B cell (primary cell): ENCODE measurements around the gene TXNRD3. TPM values are rescaled to one million over a fixed set of nuclear protein-coding genes. Genes with fewer than 3 reads are reported as not detected.

Experiments
- ATAC-seq: fragments of 200-7000 bp; cut with Tn5 transposase; one replicate; pipeline ENCODE4 v1.10.0; 2021; ENCODE audit warnings: low read depth, mild to moderate bottlenecking, moderate number of reproducible peaks, moderate library complexity
- CTCF ChIA-PET: fragments of 350-600 bp; sonication (Branson Sonifier 250); formaldehyde crosslinking; loops from one replicate; lab custom pipeline; 2021; ENCODE audit warnings: antibody characterized with exemption, inconsistent platforms; lab: Charles Lee
- POLR2A ChIA-PET: fragments of 350-600 bp; sonication (Branson Sonifier 250); formaldehyde crosslinking; loops from one replicate; lab custom pipeline; 2021; ENCODE audit warnings: antibody characterized with exemption; lab: Charles Lee
- DNase-seq: peaks from one replicate; pipeline ENCODE4 v3.0.0; 2013
- H2AFZ ChIP-seq: 2 replicates; pipeline ENCODE4 v1.6.1; 2012; ENCODE audit warnings: mild to moderate bottlenecking, low read depth, low read length; ENCODE audit not compliant: insufficient read depth, poor library complexity, severe bottlenecking
- H3K27ac ChIP-seq, 2 donors: 1 replicate in 1 of 2; 2 replicates in 1 of 2; pipeline ENCODE4 v1.5.1; 2012 to 2013; ENCODE audit warnings: low read length in 2 of 2, mild to moderate bottlenecking in 2 of 2, moderate library complexity in 1 of 2
- H3K27me3 ChIP-seq, 4 experiments: fragments of 200-600 bp in 1 of 4; sonication (generic) in 1 of 4; replicated peaks in 1 of 4; 1 replicate in 2 of 4; 2 replicates in 2 of 4; pipeline versions ENCODE4 v1.6.1 to v1.7.0; 2013 to 2016; ENCODE audit warnings: low read length in 3 of 4, mild to moderate bottlenecking in 2 of 4, mixed read lengths in 1 of 4, moderate library complexity in 1 of 4; ENCODE audit not compliant: insufficient read depth in 4 of 4, control insufficient read depth in 3 of 4; ENCODE audit errors: control extremely low read depth in 1 of 4
- H3K36me3 ChIP-seq, 2 experiments: replicated peaks in 1 of 2; 1 replicate in 1 of 2; 2 replicates in 1 of 2; pipeline versions ENCODE4 v1.6.1 to v1.7.1; 2013; ENCODE audit warnings: low read length in 1 of 2; ENCODE audit not compliant: insufficient read depth in 2 of 2, control insufficient read depth in 1 of 2; ENCODE audit errors: control extremely low read depth in 1 of 2, extremely low read depth in 1 of 2
- H3K4me1 ChIP-seq, 2 donors: fragments of 200-600 bp in 1 of 2; sonication (generic) in 1 of 2; 1 replicate in 1 of 2; 2 replicates in 1 of 2; pipeline versions ENCODE4 v1.5.1 to v1.6.1; 2013 to 2017; ENCODE audit warnings: low read length in 2 of 2; ENCODE audit not compliant: control insufficient read depth in 2 of 2, insufficient read depth in 2 of 2
- H3K4me2 ChIP-seq: replicated peaks from 2 replicates; pipeline ENCODE3; 2012; ENCODE audit warnings: mild to moderate bottlenecking, low read depth, low read length; ENCODE audit not compliant: poor library complexity, severe bottlenecking
- H3K4me3 ChIP-seq, 5 experiments: fragments of 200-600 bp in 1 of 5; sonication (generic) in 1 of 5; 1 replicate in 3 of 5; 2 replicates in 2 of 5; pipeline versions ENCODE4 v1.5.1 to v1.7.0; 2011 to 2016; ENCODE audit warnings: low read length in 4 of 5, mild to moderate bottlenecking in 4 of 5, low read depth in 2 of 5, control low read depth in 1 of 5, moderate library complexity in 1 of 5; ENCODE audit not compliant: insufficient read depth in 1 of 5; ENCODE audit errors: control extremely low read depth in 1 of 5, extremely low read depth in 1 of 5
- H3K79me2 ChIP-seq: fragments of 200-600 bp; sonication (generic); one replicate; pipeline ENCODE4 v1.6.0; 2016; ENCODE audit warnings: low read length; ENCODE audit not compliant: control insufficient read depth, insufficient read depth
- H3K9ac ChIP-seq: fragments of 200-600 bp; sonication (generic); 2 replicates; pipeline ENCODE4 v1.6.1; 2017; ENCODE audit warnings: mild to moderate bottlenecking, low read length, moderate library complexity
- H3K9me3 ChIP-seq, 3 donors: one replicate each; pipeline versions ENCODE4 v1.6.1 to v1.7.1; 2013; ENCODE audit warnings: low read length in 2 of 3; ENCODE audit not compliant: control insufficient read depth in 2 of 3, insufficient read depth in 1 of 3; ENCODE audit errors: control extremely low read depth in 1 of 3
- H4K20me1 ChIP-seq: 2 replicates; pipeline ENCODE4 v1.6.0; 2012; ENCODE audit warnings: mild to moderate bottlenecking, low read length; ENCODE audit not compliant: insufficient read depth, control insufficient read depth, poor library complexity, severe bottlenecking
- H3K27ac Mint-ChIP-seq: one replicate; pipeline ENCODE4 v1.8.0; 2021; ENCODE audit warnings: mixed read lengths
- H3K27me3 Mint-ChIP-seq: one replicate; pipeline ENCODE4 v1.8.0; 2021; ENCODE audit warnings: mixed read lengths
- H3K4me1 Mint-ChIP-seq: one replicate; pipeline ENCODE4 v1.8.0; 2021; ENCODE audit warnings: mixed read lengths
- H3K4me3 Mint-ChIP-seq: one replicate; pipeline ENCODE4 v1.8.0; 2021; ENCODE audit warnings: mixed read lengths
- H3K9me3 Mint-ChIP-seq: one replicate; pipeline ENCODE4 v1.8.0; 2022; ENCODE audit warnings: mixed read lengths; ENCODE audit not compliant: insufficient read depth
- CTCF ChIP-seq: fragments of 200-600 bp; IDR thresholded peaks from one replicate; pipeline ENCODE4 v1.8.0; 2022; ENCODE audit warnings: antibody characterized with exemption, mild to moderate bottlenecking
- EZH2 ChIP-seq: IDR thresholded peaks from 2 replicates; pipeline ENCODE4 v1.6.1; 2012; ENCODE audit warnings: borderline replicate concordance, low read depth, mild to moderate bottlenecking, moderate library complexity, low read length; ENCODE audit not compliant: insufficient read depth, poor library complexity, severe bottlenecking
- WGBS: methylation state at CpG from one replicate; pipeline ENCODE4 v1.1.5; 2013; ENCODE audit warnings: missing lambda C conversion rate; ENCODE audit not compliant: insufficient coverage; 5-methylcytosine and 5-hydroxymethylcytosine counted together
- intact Hi-C: fragments of 100-400 bp; cut with micrococcal nuclease; formaldehyde crosslinking; loops from one replicate; pipeline ENCODE4 v1.10.0; 2022
- polyA plus RNA-seq: library from polyadenylated mRNA; depleted of rRNA; stranded (reverse); fragments of >200 nt; gene quantifications from 2 replicates; pipeline ENCODE4 v1.2.3, GENCODE V29; 2012
- total RNA-seq, 2 donors: library from RNA; stranded (reverse); fragments of 120-200 nt in 1 of 2; gene quantifications; 1 replicate in 1 of 2; 2 replicates in 1 of 2; pipeline versions ENCODE4 v1.2.3 to v1.2.4, GENCODE V29; 2013 to 2022

The TXNRD3 gene
- total and polyA plus RNA-seq, 2 donors (not counting 1 experiment from before 2014, with no cell fraction given), result 0.15 to 0.99 TPM

GRCh38 chr3:126663257-126663656 is 8.3 kb upstream of the TXNRD3 start:
- Histone ChIP-seq H3K4me2 (no peak overlapping the region), H3K9me3 (peaks cover 0 to 13% (median 0%) of the 10 kb centered on the region in 3 donors), H3K4me3 (no peak overlapping the region), H4K20me1 (no peaks in the 10 kb centered on the region), H3K79me2 (no peaks in the 10 kb centered on the region), H3K9ac (no peak overlapping the region), H3K27me3 (peaks cover 0 to 18% (median 0%) of the 10 kb centered on the region in 4 experiments), H3K4me1 (peaks cover 0 to 3% of the 10 kb centered on the region in 2 donors), H3K36me3 (no peaks in the 10 kb centered on the region), H3K27ac (no peak overlapping the region), H2AFZ (no peak overlapping the region)
- H3K27me3 Mint-ChIP-seq, result peaks cover 18% of the 10 kb centered on the region
- H3K9me3 Mint-ChIP-seq, result no peaks in the 10 kb centered on the region
- CTCF ChIA-PET, result no interaction called here
- DNase-seq (no peak), ATAC-seq (no peak)
- no peak overlapping the region for H3K27ac Mint-ChIP-seq
- 93% methylated on average over 3 of the region's 4 CpGs for WGBS
- H3K4me1 Mint-ChIP-seq, result no peaks in the 10 kb centered on the region
- POLR2A ChIA-PET, result no interaction called here
- no peak for TF ChIP-seq CTCF
- TF ChIP-seq EZH2, result no peak
- intact Hi-C loops, result no loop called here
- H3K4me3 Mint-ChIP-seq, result no peak overlapping the region

- TF ChIP-seq CTCF (no peak), EZH2 (no peak)
- DNase-seq, result no peak
- H3K27ac Mint-ChIP-seq, result no peak overlapping the region
- Histone ChIP-seq H3K4me1 (peaks cover 0 to 3% of the 10 kb centered on the region in 2 donors), H2AFZ (no peak overlapping the region), H3K36me3 (no peaks in the 10 kb centered on the region), H3K4me2 (no peak overlapping the region), H3K9ac (no peak overlapping the region), H3K79me2 (no peaks in the 10 kb centered on the region), H3K27me3 (peaks cover 0 to 18% (median 0%) of the 10 kb centered on the region in 4 experiments), H3K9me3 (peaks cover 0 to 17% (median 0%) of the 10 kb centered on the region in 3 donors), H3K27ac (no peak overlapping the region), H3K4me3 (no peak overlapping the region), H4K20me1 (no peaks in the 10 kb centered on the region)
- no peak overlapping the region for H3K4me3 Mint-ChIP-seq
- ChIA-PET CTCF (no interaction called here), POLR2A (no interaction called here)
- peaks cover 23% of the 10 kb centered on the region for H3K27me3 Mint-ChIP-seq
- H3K4me1 Mint-ChIP-seq, result no peaks in the 10 kb centered on the region
- no peak for ATAC-seq
- 87% methylated on average over 9 of the region's 11 CpGs for WGBS
- intact Hi-C loops, result no loop called here
- H3K9me3 Mint-ChIP-seq, result no peaks in the 10 kb centered on the region
Observed at GRCh38 chr3:126661532-126662364, 6.8 kb upstream of the TXNRD3 start.
